SK-N-SH treated with all-trans-retinoic acid at 6 μM for 48 hours (cell line): Measurements from ENCODE around the gene RAD51B.

Source experiments
- ATAC-seq: fragments of 200-7000 bp; cut with Tn5 transposase; 3 replicates; pipeline ENCODE4 v1.9.1; 2020; ENCODE audit warnings: mild to moderate bottlenecking, moderate library complexity
- ARNTL ChIP-seq: fragments of 450-650 bp; formaldehyde crosslinking; IDR thresholded peaks from 2 replicates; pipeline ENCODE4 v1.5.0; 2020; ENCODE audit warnings: low read depth, mild to moderate bottlenecking, moderate library complexity, borderline replicate concordance
- BACH2 ChIP-seq: fragments of 250-450 bp; sonication (Bioruptor Pico); IDR thresholded peaks from 2 replicates; pipeline ENCODE4 v1.9.0; 2021; ENCODE audit warnings: mild to moderate bottlenecking, borderline replicate concordance
- CREB5 ChIP-seq: fragments of 250-450 bp; sonication (Bioruptor Pico); IDR thresholded peaks from 2 replicates; pipeline ENCODE4 v1.5.1; 2020; ENCODE audit warnings: low read depth, mild to moderate bottlenecking, moderate library complexity
- CSDC2 ChIP-seq: fragments of 250-450 bp; sonication (Bioruptor Pico); IDR thresholded peaks from 2 replicates; pipeline ENCODE4 v1.5.0; 2020; ENCODE audit warnings: mild to moderate bottlenecking, moderate library complexity
- CSRNP3 ChIP-seq: fragments of 250-450 bp; sonication (Bioruptor Pico); IDR thresholded peaks from 2 replicates; pipeline ENCODE4 v1.5.1; 2021; ENCODE audit warnings: mild to moderate bottlenecking, moderate library complexity
- ESRRG ChIP-seq: fragments of 250-450 bp; sonication (Bioruptor Pico); IDR thresholded peaks from 2 replicates; pipeline ENCODE4 v1.6.1; 2021; ENCODE audit warnings: mild to moderate bottlenecking
- GLIS3 ChIP-seq: fragments of 250-450 bp; sonication (Bioruptor Pico); IDR thresholded peaks from 2 replicates; pipeline ENCODE4 v1.5.0; 2020; ENCODE audit warnings: mild to moderate bottlenecking, moderate library complexity
- ISL1 ChIP-seq: fragments of 250-450 bp; sonication (Bioruptor Pico); IDR thresholded peaks from 2 replicates; pipeline ENCODE4 v2.1.2; 2022; ENCODE audit warnings: mild to moderate bottlenecking, moderate library complexity
- OSR1 ChIP-seq: fragments of 250-450 bp; sonication (Bioruptor Pico); IDR thresholded peaks from 2 replicates; pipeline ENCODE4 v1.8.0; 2022; ENCODE audit warnings: moderate library complexity, mild to moderate bottlenecking, inconsistent platforms
- PATZ1 ChIP-seq: fragments of 250-450 bp; sonication (Bioruptor Pico); IDR thresholded peaks from 2 replicates; pipeline ENCODE4 v1.8.0; 2020; ENCODE audit warnings: mild to moderate bottlenecking, moderate library complexity, borderline replicate concordance
- PPARA ChIP-seq: fragments of 250-450 bp; sonication (Bioruptor Pico); IDR thresholded peaks from 2 replicates; pipeline ENCODE4 v1.5.0; 2020; ENCODE audit warnings: mild to moderate bottlenecking, borderline replicate concordance
- RARB ChIP-seq: fragments of 250-450 bp; sonication (Bioruptor Pico); IDR thresholded peaks from 2 replicates; pipeline ENCODE4 v1.8.0; 2021; ENCODE audit warnings: mild to moderate bottlenecking, moderate library complexity
- SNAI2 ChIP-seq: fragments of 250-450 bp; sonication (Bioruptor Pico); IDR thresholded peaks from 2 replicates; pipeline ENCODE4 v1.5.0; 2020; ENCODE audit warnings: mild to moderate bottlenecking, moderate library complexity
- TCF4 ChIP-seq: fragments of 250-450 bp; sonication (Bioruptor Pico); IDR thresholded peaks from 2 replicates; pipeline ENCODE4 v1.8.0; 2021; ENCODE audit warnings: mild to moderate bottlenecking, moderate library complexity, borderline replicate concordance
- ZC3H10 ChIP-seq: fragments of 250-450 bp; sonication (Bioruptor Pico); IDR thresholded peaks from 2 replicates; pipeline ENCODE4 v1.5.1; 2021; ENCODE audit warnings: mild to moderate bottlenecking, moderate library complexity
- ZFP3 ChIP-seq: fragments of 250-450 bp; sonication (Bioruptor Pico); IDR thresholded peaks from 2 replicates; pipeline ENCODE4 v1.5.0; 2020; ENCODE audit warnings: mild to moderate bottlenecking, moderate library complexity
- ZFP30 ChIP-seq: fragments of 450-650 bp; formaldehyde crosslinking; IDR thresholded peaks from 2 replicates; pipeline ENCODE4 v1.5.0; 2022; ENCODE audit warnings: mild to moderate bottlenecking, moderate library complexity
- ZNF565 ChIP-seq: fragments of 450-650 bp; formaldehyde crosslinking; conservative IDR thresholded peaks from 2 replicates; pipeline ENCODE4 v1.5.0; 2020; ENCODE audit warnings: low read depth, mild to moderate bottlenecking, moderate library complexity
- ZNF70 ChIP-seq: fragments of 450-650 bp; formaldehyde crosslinking; IDR thresholded peaks from 2 replicates; pipeline ENCODE4 v1.5.0; 2020; ENCODE audit warnings: mild to moderate bottlenecking, moderate library complexity
- ZNF8 ChIP-seq: fragments of 450-650 bp; formaldehyde crosslinking; IDR thresholded peaks from 2 replicates; pipeline ENCODE4 v1.5.0; 2020; ENCODE audit warnings: mild to moderate bottlenecking, moderate library complexity
- TF ChIP-seq, protein P1 (sequence below): fragments of 250-450 bp; sonication (Bioruptor Pico); IDR thresholded peaks from 2 replicates; pipeline ENCODE4 v1.8.0; 2021; ENCODE audit warnings: low read depth, mild to moderate bottlenecking, moderate library complexity, borderline replicate concordance
- TF ChIP-seq, protein P2 (sequence below): fragments of 250-450 bp; sonication (Bioruptor Pico); IDR thresholded peaks from 2 replicates; pipeline ENCODE4 v1.5.0; 2020; ENCODE audit warnings: mild to moderate bottlenecking, moderate library complexity

Gene RAD51B

GRCh38 chr14:68178282-68178681 is 358.7 kb downstream of the RAD51B start:
- ATAC-seq: no peak
- TF ChIP-seq OSR1 (CRISPR knock-in tag) (no peak), BACH2 (CRISPR knock-in tag) (no peak), ZC3H10 (CRISPR knock-in tag) (no peak), RARB (CRISPR knock-in tag) (no peak), CSDC2 (CRISPR knock-in tag) (no peak), ESRRG (CRISPR knock-in tag) (no peak), ZNF70 (no peak), TCF4 (no peak), GLIS3 (CRISPR knock-in tag) (no peak), ZFP3 (CRISPR knock-in tag) (no peak), ZFP30 (CRISPR knock-in tag) (no peak), ISL1 (CRISPR knock-in tag) (no peak)

DNA sequence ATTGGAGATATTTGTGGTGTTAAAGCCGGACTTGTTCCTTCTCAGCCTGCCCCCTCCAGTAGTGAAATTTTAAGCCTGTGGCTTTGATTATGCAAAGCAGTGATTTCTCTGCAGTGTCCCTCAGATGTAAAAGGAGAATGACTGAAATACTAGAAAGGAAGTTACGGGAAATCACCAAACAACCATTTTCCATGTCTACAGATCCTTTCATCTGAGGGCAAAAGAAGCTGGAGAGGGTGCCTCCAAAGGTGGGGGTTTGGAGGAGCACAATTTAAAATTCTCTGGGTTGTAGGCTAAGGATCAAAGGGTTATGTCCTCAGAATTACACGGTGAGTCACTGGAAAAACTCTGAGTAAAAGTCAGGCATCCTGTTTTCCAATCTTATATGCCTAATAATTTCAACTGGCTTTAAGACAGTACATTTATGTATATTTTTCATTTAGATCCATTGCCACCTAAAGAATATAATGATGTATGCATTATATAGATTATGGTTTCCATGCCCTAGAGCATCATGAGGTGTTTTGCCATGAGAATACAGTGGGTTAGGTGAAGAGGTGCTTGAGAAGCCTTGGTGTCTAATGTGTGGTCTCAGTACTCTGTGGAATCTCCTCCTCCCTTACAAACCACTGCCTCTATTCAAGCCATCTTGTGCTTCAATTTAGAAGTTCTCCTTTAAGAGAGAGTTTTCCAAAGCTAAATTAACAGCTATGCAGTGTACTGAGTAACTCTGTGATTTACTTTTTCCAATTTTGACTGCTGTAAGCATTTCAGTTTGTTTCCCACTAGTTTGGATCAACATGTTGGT is 362.1 kb downstream of the RAD51B start:
- peak; percentile 64 for ATAC-seq
- TF ChIP-seq TCF4: no peak
- TF ChIP-seq, protein P1, sequence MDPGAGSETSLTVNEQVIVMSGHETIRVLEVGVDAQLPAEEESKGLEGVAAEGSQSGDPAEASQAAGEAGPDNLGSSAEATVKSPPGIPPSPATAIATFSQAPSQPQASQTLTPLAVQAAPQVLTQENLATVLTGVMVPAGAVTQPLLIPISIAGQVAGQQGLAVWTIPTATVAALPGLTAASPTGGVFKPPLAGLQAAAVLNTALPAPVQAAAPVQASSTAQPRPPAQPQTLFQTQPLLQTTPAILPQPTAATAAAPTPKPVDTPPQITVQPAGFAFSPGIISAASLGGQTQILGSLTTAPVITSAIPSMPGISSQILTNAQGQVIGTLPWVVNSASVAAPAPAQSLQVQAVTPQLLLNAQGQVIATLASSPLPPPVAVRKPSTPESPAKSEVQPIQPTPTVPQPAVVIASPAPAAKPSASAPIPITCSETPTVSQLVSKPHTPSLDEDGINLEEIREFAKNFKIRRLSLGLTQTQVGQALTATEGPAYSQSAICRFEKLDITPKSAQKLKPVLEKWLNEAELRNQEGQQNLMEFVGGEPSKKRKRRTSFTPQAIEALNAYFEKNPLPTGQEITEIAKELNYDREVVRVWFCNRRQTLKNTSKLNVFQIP (CRISPR knock-in tag): no peak
- no peak for TF ChIP-seq ZC3H10 (CRISPR knock-in tag)
- TF ChIP-seq ZFP3 (CRISPR knock-in tag): no peak
- no peak for TF ChIP-seq CREB5 (CRISPR knock-in tag)
- TF ChIP-seq, protein P2, sequence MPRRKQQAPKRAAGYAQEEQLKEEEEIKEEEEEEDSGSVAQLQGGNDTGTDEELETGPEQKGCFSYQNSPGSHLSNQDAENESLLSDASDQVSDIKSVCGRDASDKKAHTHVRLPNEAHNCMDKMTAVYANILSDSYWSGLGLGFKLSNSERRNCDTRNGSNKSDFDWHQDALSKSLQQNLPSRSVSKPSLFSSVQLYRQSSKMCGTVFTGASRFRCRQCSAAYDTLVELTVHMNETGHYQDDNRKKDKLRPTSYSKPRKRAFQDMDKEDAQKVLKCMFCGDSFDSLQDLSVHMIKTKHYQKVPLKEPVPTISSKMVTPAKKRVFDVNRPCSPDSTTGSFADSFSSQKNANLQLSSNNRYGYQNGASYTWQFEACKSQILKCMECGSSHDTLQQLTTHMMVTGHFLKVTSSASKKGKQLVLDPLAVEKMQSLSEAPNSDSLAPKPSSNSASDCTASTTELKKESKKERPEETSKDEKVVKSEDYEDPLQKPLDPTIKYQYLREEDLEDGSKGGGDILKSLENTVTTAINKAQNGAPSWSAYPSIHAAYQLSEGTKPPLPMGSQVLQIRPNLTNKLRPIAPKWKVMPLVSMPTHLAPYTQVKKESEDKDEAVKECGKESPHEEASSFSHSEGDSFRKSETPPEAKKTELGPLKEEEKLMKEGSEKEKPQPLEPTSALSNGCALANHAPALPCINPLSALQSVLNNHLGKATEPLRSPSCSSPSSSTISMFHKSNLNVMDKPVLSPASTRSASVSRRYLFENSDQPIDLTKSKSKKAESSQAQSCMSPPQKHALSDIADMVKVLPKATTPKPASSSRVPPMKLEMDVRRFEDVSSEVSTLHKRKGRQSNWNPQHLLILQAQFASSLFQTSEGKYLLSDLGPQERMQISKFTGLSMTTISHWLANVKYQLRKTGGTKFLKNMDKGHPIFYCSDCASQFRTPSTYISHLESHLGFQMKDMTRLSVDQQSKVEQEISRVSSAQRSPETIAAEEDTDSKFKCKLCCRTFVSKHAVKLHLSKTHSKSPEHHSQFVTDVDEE: no peak
- TF ChIP-seq ZNF8 (CRISPR knock-in tag): no peak
- no peak for TF ChIP-seq ZNF70
- TF ChIP-seq OSR1 (CRISPR knock-in tag): no peak
- TF ChIP-seq PATZ1 (CRISPR knock-in tag): no peak
- no peak for TF ChIP-seq ZFP30 (CRISPR knock-in tag)
- TF ChIP-seq ESRRG (CRISPR knock-in tag): no peak
- TF ChIP-seq PPARA (CRISPR knock-in tag): no peak
- TF ChIP-seq CSRNP3 (CRISPR knock-in tag): no peak
- no peak for TF ChIP-seq ARNTL
- no peak for TF ChIP-seq BACH2 (CRISPR knock-in tag)
- TF ChIP-seq ZNF565 (CRISPR knock-in tag): no peak
- TF ChIP-seq RARB (CRISPR knock-in tag): no peak
- TF ChIP-seq ISL1 (CRISPR knock-in tag): no peak

GRCh38 chr14:68182492-68182891 is 362.9 kb downstream of the RAD51B start:
- ATAC-seq: no peak

DNA sequence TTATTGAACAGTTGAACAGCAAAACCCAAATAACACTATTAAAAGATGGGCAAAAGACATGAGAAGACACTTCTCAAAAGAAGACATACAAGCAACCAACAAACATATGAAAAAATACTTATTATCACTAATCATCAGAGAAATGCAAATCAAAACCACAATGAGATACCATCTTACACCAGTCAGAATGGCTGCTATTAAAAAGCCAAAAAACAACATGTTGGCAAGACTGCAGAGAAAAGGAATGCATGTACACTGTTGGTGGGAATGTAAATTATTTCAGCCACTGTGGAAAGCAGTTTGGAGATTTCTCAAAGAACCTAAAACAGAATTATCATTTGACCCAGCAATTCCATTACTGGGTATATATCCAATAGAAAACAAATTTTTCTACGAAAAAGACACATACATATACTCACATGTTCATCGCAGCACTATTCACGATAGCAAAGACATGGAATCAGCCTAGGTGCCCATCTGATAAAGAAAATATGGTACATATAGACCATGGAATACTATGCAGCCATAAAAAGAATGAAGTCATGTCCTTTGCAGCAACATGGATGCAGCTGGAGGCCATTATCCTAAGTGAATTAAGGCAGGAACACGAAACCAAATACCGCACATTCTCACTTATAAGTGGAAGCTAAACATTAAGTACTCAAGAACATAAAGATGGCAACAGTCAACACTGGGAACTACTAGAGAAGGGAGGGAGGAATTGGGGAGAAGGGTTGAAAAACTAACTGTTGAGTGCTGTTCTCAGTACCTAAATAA is 367.1 kb downstream of the RAD51B start:
- peak; percentile 51; the same call in 2 of the 3 replicates for ATAC-seq

More at GRCh38 chr14:68182492-68182891, 362.9 kb downstream of the RAD51B start:
- TF ChIP-seq SNAI2 (no peak), BACH2 (CRISPR knock-in tag) (no peak), ZNF565 (CRISPR knock-in tag) (no peak), ZC3H10 (CRISPR knock-in tag) (no peak), ZNF8 (CRISPR knock-in tag) (no peak), CSRNP3 (CRISPR knock-in tag) (no peak)
- TF ChIP-seq, all 23 proteins: peak for 0
